GM19468 (cell line): Measurements from ENCODE around the gene CACNA1C.

ENCODE experiments used
- ATAC-seq: cut with Tn5 transposase; IDR thresholded peaks from one replicate; pipeline ENCODE4 v1.9.1; 2021; ENCODE audit warnings: mild to moderate bottlenecking, moderate library complexity, moderate number of reproducible peaks; ENCODE audit not compliant: unreplicated experiment; ENCODE audit errors: extremely low read depth

Gene CACNA1C

GRCh38 chr12:2187195-2187945 lies 134.6 kb downstream of the CACNA1C start:
- ATAC-seq, result no peak

GRCh38 chr12:2190085-2190484 lies 137.3 kb downstream of the CACNA1C start:
- ATAC-seq, result no peak

GRCh38 chr12:2190896-2191533 lies 138.2 kb downstream of the CACNA1C start:
- ATAC-seq, result no peak

- no peak for ATAC-seq
Measured at GRCh38 chr12:2191534-2192153, 138.9 kb downstream of the CACNA1C start.

GRCh38 chr12:2192231-2192630 lies 139.4 kb downstream of the CACNA1C start:
- no peak for ATAC-seq

- ATAC-seq, result no peak
Measured at GRCh38 chr12:2194060-2194459, 141.3 kb downstream of the CACNA1C start.

GRCh38 chr12:2194571-2194970 lies 141.8 kb downstream of the CACNA1C start:
- ATAC-seq, result no peak

GRCh38 chr12:2195085-2195484 lies 142.3 kb downstream of the CACNA1C start:
- no peak for ATAC-seq

- ATAC-seq, result no peak
Measured at GRCh38 chr12:2198005-2198501, 145.3 kb downstream of the CACNA1C start.

- no peak for ATAC-seq
Measured at GRCh38 chr12:2198542-2198941, 145.8 kb downstream of the CACNA1C start.

GRCh38 chr12:2205996-2206395 lies 153.2 kb downstream of the CACNA1C start:
- ATAC-seq, result no peak

- ATAC-seq, result no peak
Measured at GRCh38 chr12:2208837-2209635, 156.2 kb downstream of the CACNA1C start.

GRCh38 chr12:2211119-2211518 lies 158.3 kb downstream of the CACNA1C start:
- no peak for ATAC-seq

GRCh38 chr12:2212537-2212936 lies 159.8 kb downstream of the CACNA1C start:
- ATAC-seq, result no peak

GRCh38 chr12:2212971-2213869 lies 160.4 kb downstream of the CACNA1C start:
- ATAC-seq, result no peak

- no peak for ATAC-seq
Measured at GRCh38 chr12:2214411-2214810, 161.6 kb downstream of the CACNA1C start.

GRCh38 chr12:2215709-2216560 lies 163.1 kb downstream of the CACNA1C start:
- no peak for ATAC-seq

GRCh38 chr12:2218706-2219105 lies 165.9 kb downstream of the CACNA1C start:
- no peak for ATAC-seq
